ENCODE data around the gene CLDN34.

CLDN34 gene

GRCh38 chrX:9980401-9980800, 13.2 kb downstream of the CLDN34 start:
- DNase-seq (ENCODE audit: low read depth, low spot score): no peak

GRCh38 chrX:9980927-9981326, 13.8 kb downstream of the CLDN34 start:
- no peak for DNase-seq (ENCODE audit: low read depth, low spot score)

- no peak for DNase-seq (ENCODE audit: low read depth, low spot score)
Observed at GRCh38 chrX:9983441-9983840, 16.3 kb downstream of the CLDN34 start.

GRCh38 chrX:9983846-9984245, 16.7 kb downstream of the CLDN34 start:
- no peak for DNase-seq (ENCODE audit: low read depth, low spot score)

GRCh38 chrX:9988762-9989161, 21.6 kb downstream of the CLDN34 start:
- no peak for DNase-seq (ENCODE audit: low read depth, low spot score)

GRCh38 chrX:9992061-9992460, 24.9 kb downstream of the CLDN34 start:
- no peak for DNase-seq (ENCODE audit: low read depth, low spot score)

- no peak for DNase-seq (ENCODE audit: low read depth, low spot score)
Observed at GRCh38 chrX:9992724-9993123, 25.6 kb downstream of the CLDN34 start.

- DNase-seq (ENCODE audit: low read depth, low spot score): peak; percentile 91
Observed at GRCh38 chrX:9995855-9996339, 28.7 kb downstream of the CLDN34 start.

- peak; percentile 67 for DNase-seq (ENCODE audit: low read depth, low spot score)
Observed at GRCh38 chrX:9997041-9997440, 29.9 kb downstream of the CLDN34 start.

- no peak for DNase-seq (ENCODE audit: low read depth, low spot score)
Observed at GRCh38 chrX:9997524-9997923, 30.4 kb downstream of the CLDN34 start.

GRCh38 chrX:10001496-10001895, 34.3 kb downstream of the CLDN34 start:
- DNase-seq (ENCODE audit: low read depth, low spot score): no peak

- DNase-seq (ENCODE audit: low read depth, low spot score): no peak
Observed at GRCh38 chrX:10004832-10005475, 37.8 kb downstream of the CLDN34 start.

- DNase-seq (ENCODE audit: low read depth, low spot score): no peak
Observed at GRCh38 chrX:10006086-10006485, 38.9 kb downstream of the CLDN34 start.

- DNase-seq (ENCODE audit: low read depth, low spot score): peak; percentile 89
Observed at GRCh38 chrX:10006770-10007169, 39.6 kb downstream of the CLDN34 start.

GRCh38 chrX:10007621-10008020, 40.5 kb downstream of the CLDN34 start:
- DNase-seq (ENCODE audit: low read depth, low spot score): peak; percentile 26

GRCh38 chrX:10008483-10009056, 41.4 kb downstream of the CLDN34 start:
- no peak for DNase-seq (ENCODE audit: low read depth, low spot score)

GRCh38 chrX:10009741-10010140, 42.6 kb downstream of the CLDN34 start:
- DNase-seq (ENCODE audit: low read depth, low spot score): no peak

- no peak for DNase-seq (ENCODE audit: low read depth, low spot score)
Observed at GRCh38 chrX:10010686-10011085, 43.5 kb downstream of the CLDN34 start.

GRCh38 chrX:10011261-10011931, 44.2 kb downstream of the CLDN34 start:
- peak; percentile 72 for DNase-seq (ENCODE audit: low read depth, low spot score)

- DNase-seq (ENCODE audit: low read depth, low spot score): peak; percentile 63
Observed at GRCh38 chrX:10011991-10012390, 44.8 kb downstream of the CLDN34 start.

- DNase-seq (ENCODE audit: low read depth, low spot score): peak; percentile 94
Observed at GRCh38 chrX:10014462-10015354, 47.5 kb downstream of the CLDN34 start.

- no peak for DNase-seq (ENCODE audit: low read depth, low spot score)
Observed at GRCh38 chrX:10015355-10015722, 48.2 kb downstream of the CLDN34 start.

Measured in ELF-1 (cell line).